Urothelium cell line (cell line): Measurements from ENCODE around the gene TRIM49.
"Not testable (repeated sequence)": the region's sequence is repeated elsewhere in the genome, so short reads cannot be mapped to it uniquely, and the experiment has no call there.

Experiments used
- DNase-seq: peaks from one replicate; pipeline ENCODE4 v3.0.0; 2011; ENCODE audit warnings: low spot score, mixed read lengths
- FAIRE-seq: peaks from 2 replicates; lab custom pipeline; 2011; peaks lifted over from hg19 to GRCh38; lab: Jason Lieb, UNC

Gene TRIM49, protein sequence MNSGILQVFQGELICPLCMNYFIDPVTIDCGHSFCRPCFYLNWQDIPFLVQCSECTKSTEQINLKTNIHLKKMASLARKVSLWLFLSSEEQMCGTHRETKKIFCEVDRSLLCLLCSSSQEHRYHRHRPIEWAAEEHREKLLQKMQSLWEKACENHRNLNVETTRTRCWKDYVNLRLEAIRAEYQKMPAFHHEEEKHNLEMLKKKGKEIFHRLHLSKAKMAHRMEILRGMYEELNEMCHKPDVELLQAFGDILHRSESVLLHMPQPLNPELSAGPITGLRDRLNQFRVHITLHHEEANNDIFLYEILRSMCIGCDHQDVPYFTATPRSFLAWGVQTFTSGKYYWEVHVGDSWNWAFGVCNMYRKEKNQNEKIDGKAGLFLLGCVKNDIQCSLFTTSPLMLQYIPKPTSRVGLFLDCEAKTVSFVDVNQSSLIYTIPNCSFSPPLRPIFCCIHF

DNA sequence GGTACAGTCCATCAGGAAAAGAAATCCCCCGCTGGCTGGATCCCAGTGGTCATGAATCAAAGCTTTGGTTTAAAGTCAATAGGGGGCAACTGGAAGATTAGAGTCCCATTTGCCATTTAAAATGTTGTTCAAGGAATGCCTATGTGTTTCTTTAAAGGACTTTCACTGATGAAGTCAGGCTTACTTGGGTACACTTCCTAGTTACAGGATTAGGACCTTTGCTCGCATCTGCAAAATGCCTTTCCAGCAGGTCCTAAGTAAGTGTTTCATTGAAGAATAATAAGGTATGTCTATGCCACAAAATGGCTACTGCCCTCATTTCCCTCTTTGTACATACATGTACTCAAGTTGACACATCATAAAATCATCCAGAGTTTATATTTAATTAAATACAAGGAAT is at the start of gene TRIM49:
Gene TRIM49 (minus strand): TSS at position 101 of the 400 bp plus-strand sequence. CDS start 4,106 bp downstream, outside the sequence.
- FAIRE-seq, DNase-seq: not testable (repeated sequence)

DNA sequence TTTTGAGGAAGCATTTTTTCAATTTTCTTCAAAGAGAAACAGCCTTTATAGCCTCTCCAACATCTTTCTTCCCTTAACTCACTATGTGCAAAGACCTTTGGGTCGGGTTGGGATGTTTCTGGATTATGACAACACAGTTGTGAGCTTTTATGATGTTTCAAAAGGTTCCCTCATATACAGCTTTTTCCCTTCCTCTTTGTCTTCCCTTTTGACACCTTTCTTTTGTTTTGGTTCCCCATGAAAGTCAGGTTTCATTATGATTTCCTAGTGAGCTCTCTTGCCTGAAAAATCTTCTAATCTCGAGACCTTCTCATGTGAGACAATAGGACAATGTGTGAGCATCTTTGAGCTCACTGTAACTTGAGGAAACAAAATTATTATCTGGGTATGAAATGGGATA is 18.3 kb upstream of the TRIM49 start:
- FAIRE-seq, DNase-seq: not testable (repeated sequence)

DNA sequence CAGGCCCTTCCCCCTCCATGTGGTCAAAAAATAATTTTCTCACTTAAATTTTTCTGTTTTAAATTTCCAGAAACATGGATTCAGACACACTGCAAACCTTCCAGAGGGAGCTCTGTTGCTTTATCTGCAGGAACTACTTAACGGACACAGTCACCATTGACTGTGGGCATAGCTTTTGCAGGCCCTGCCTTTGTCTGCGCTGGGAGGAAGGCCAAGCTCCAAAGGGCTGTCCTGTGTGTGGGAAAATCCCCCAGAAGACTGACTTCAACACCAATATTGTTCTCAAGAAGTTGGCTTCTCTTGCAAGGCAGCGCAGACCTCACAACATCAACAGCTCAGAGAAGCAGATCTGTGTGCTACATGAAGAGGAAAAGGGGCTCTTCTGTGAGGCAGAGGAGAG is 11.6 kb upstream of the TRIM49 start:
- DNase-seq, FAIRE-seq: not testable (repeated sequence)

DNA sequence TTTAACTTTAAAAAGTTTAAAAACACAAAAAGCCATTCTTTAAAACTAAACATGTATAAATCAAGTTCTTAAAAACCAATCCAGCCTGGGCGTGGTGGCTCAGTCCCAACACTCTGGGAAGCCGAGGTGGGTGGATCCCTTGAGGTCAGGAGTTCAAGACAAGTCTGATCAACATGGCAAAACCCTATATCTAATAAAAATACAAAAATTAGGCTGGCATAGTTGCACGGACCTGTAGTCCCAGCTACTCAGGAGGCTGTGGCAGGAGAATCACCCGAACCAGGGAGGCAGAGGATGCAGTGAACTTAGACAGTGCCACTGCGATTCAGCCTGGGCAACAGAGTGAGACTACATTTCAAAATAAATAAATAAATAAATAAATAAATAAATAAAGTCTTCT is 5.2 kb upstream of the TRIM49 start:
- DNase-seq, FAIRE-seq: not testable (repeated sequence)

DNA sequence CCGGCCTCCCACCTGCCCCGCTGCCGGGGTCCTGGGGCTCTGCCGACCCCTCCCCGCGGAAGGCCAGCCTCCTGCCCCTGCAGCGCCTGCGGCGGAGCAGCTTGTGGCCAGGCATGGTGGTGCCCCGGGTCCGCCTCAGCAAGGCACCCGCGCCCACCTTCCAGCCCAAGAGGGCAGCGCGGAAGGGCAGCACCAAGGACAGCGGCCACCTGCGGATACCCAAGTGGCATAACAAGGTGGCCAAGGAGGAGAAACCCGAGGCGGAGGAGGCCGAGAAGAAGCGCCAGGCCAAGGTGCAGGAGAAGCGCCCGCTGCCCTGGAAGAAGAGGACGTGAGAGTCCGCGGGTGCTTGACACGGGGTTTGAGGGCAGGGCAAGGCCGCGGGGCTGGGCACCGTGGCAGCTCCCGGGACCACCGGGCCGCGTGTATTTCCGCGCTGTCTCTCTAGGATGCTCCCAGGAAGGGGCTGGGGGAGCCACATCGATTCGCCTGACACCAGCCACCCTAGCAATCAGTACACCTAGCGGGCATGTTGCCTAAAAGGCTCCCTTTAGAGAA is 20.8 kb downstream of the TRIM49 start:
- not testable (repeated sequence) for DNase-seq, FAIRE-seq

DNA sequence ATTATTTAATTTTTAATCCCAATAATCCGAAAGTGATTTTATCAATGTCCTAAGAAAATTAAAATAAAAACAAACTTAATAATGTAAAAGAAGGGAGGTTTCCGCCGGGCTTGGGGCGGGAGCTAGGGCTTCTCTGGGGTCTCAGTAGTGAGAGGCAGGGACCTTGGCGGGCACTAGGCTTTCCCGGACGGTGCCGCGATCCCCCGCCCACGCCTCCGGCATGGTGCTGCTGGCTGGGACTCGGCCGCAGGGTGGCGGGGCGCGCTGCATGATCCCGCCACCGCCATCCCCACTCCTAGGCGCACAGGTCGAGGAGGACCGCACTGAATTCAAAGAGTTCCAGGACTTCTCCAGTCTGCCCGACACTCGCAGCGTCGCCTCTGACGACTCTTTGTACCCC is 22.6 kb downstream of the TRIM49 start:
- not testable (repeated sequence) for DNase-seq, FAIRE-seq

DNA sequence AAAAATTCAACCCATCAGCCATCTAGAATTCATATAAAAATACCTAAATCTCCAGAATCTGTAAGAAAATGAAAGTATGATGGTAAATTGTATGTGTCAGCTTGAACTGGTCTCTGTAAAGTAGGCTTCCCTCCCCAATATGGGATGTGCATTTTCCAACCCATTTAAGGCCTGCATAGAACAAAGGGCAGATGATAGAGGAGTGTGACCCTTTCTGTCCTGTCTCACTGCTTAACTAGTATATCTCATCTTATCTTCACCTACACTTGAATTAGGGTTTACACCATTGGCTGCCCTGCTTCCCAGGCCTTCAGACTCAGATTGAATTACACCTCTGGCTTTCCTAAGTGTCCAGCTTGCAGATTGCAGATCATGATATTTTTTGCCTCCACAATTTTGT is 57.6 kb downstream of the TRIM49 start:
- DNase-seq, FAIRE-seq: not testable (repeated sequence)
